HCT116 (cell line): ENCODE measurements around the gene LAIR1. TPM values are rescaled to one million over a fixed set of nuclear protein-coding genes. Genes with fewer than 3 reads are reported as not detected.

ENCODE experiments used
- ATAC-seq: fragments of 200-7000 bp; cut with Tn5 transposase; 2 replicates; pipeline ENCODE4 v1.9.1; 2020; ENCODE audit warnings: mild to moderate bottlenecking, moderate library complexity
- BruUV-seq: library from RNA; stranded (reverse); fragments of 400-500 nt; replicated peaks from 2 replicates; lab custom pipeline; 2021; lab: Mats Ljungman, UMichigan
- CTCF ChIA-PET: fragments of 300-600 bp; sonication (Branson Sonifier 250); formaldehyde crosslinking; loops from one replicate; lab custom pipeline; 2021; ENCODE audit warnings: antibody characterized with exemption; lab: Charles Lee
- POLR2A ChIA-PET: fragments of 300-600, 350-600 bp; sonication (Branson Sonifier 250); formaldehyde crosslinking; loops from one replicate; lab custom pipeline; 2021; ENCODE audit warnings: antibody characterized with exemption; lab: Charles Lee
- RAD21 ChIA-PET, 2 experiments: fragments of 300-600 bp; sonication (Branson Sonifier 250); formaldehyde crosslinking; loops; one replicate each; lab custom pipeline; 2023; ENCODE audit warnings: low total read pairs in 2 of 2; ENCODE audit not compliant: uncharacterized antibody in 2 of 2, unreplicated experiment in 2 of 2, low non-redundant PET in 1 of 2; lab: Charles Lee
- DNase-seq: peaks from one replicate; pipeline ENCODE4 v3.0.0-alpha.2; 2010; ENCODE audit warnings: low read depth, low spot score
- H2AFZ ChIP-seq: fragments of 200-600 bp; shearing (Covaris generic), sonication (generic); 2 replicates; pipeline ENCODE4 v1.6.1; 2017; ENCODE audit warnings: low read depth, mixed run types, mixed read lengths, antibody characterized with exemption, low read length; ENCODE audit not compliant: poor library complexity, severe bottlenecking
- H3K27ac ChIP-seq: 2 replicates; pipeline ENCODE4 v1.5.1; 2012; ENCODE audit warnings: low read depth, low read length
- H3K27me3 ChIP-seq: fragments of 200-600 bp; sonication (generic); 2 replicates; pipeline ENCODE4 v1.6.1; 2016; ENCODE audit warnings: mixed run types, low read length, mixed read lengths; ENCODE audit not compliant: insufficient read depth
- H3K36me3 ChIP-seq, 2 experiments: fragments of 200-500 bp in 1 of 2; fragments of 200-600 bp in 1 of 2; sonication (Bioruptor generic) in 1 of 2; sonication (generic) in 1 of 2; 2 replicates each; pipeline versions ENCODE4 v1.5.1 to v1.6.1; 2014 to 2016; ENCODE audit warnings: low read length in 2 of 2, inconsistent platforms in 1 of 2, mixed read lengths in 1 of 2, mixed run types in 1 of 2; ENCODE audit not compliant: insufficient read depth in 2 of 2, control insufficient read depth in 1 of 2
- H3K4me1 ChIP-seq, 2 experiments: fragments of 200-600 bp in 1 of 2; sonication (generic) in 1 of 2; 2 replicates each; pipeline versions ENCODE4 v1.5.1 to v1.6.1; 2012 to 2017; ENCODE audit warnings: low read length in 2 of 2, inconsistent platforms in 1 of 2, mild to moderate bottlenecking in 1 of 2, mixed read lengths in 1 of 2, mixed run types in 1 of 2, moderate library complexity in 1 of 2; ENCODE audit not compliant: insufficient read depth in 2 of 2, control insufficient read depth in 1 of 2
- H3K4me2 ChIP-seq: fragments of 200-600 bp; sonication (generic); 2 replicates; pipeline ENCODE4 v1.6.1; 2017; ENCODE audit warnings: mixed run types, low read length, mixed read lengths
- H3K4me3 ChIP-seq, 2 experiments: fragments of 200-600 bp in 1 of 2; sonication (generic) in 1 of 2; replicated peaks in 1 of 2; 2 replicates each; pipeline ENCODE4 v1.5.1; 2011 to 2016; ENCODE audit warnings: low read length in 2 of 2, control low read depth in 1 of 2, low read depth in 1 of 2, mild to moderate bottlenecking in 1 of 2, mixed read lengths in 1 of 2, mixed run types in 1 of 2
- H3K79me2 ChIP-seq: fragments of 200-600 bp; sonication (generic); 2 replicates; pipeline ENCODE4 v1.6.1; 2017; ENCODE audit warnings: mild to moderate bottlenecking, mixed run types, low read length, moderate library complexity, mixed read lengths; ENCODE audit not compliant: insufficient read depth
- H3K9ac ChIP-seq: fragments of 200-600 bp; sonication (generic); 2 replicates; pipeline ENCODE4 v1.6.1; 2016; ENCODE audit warnings: low read length, mixed read lengths
- H3K9me2 ChIP-seq: fragments of 200-600 bp; sonication (generic), shearing (Covaris generic); 2 replicates; pipeline ENCODE4 v1.6.1; 2017; ENCODE audit warnings: mixed run types, mild to moderate bottlenecking, moderate library complexity; ENCODE audit not compliant: insufficient read depth
- H3K9me3 ChIP-seq, 2 experiments: fragments of 200-500 bp in 1 of 2; fragments of 200-600 bp in 1 of 2; sonication (Bioruptor generic) in 1 of 2; sonication (generic) in 1 of 2; 2 replicates each; pipeline ENCODE4 v1.6.1; 2014 to 2017; ENCODE audit warnings: low read length in 2 of 2, mixed read lengths in 2 of 2, inconsistent platforms in 1 of 2, low read depth in 1 of 2, mild to moderate bottlenecking in 1 of 2, mixed run types in 1 of 2, moderate library complexity in 1 of 2; ENCODE audit not compliant: control insufficient read depth in 1 of 2, insufficient read depth in 1 of 2
- H4K20me1 ChIP-seq: fragments of 200-600 bp; sonication (generic), shearing (Covaris generic); 2 replicates; pipeline ENCODE4 v1.6.1; 2017; ENCODE audit warnings: mixed run types, mild to moderate bottlenecking, moderate library complexity; ENCODE audit not compliant: insufficient read depth
- ATF3 ChIP-seq: IDR thresholded peaks from 2 replicates; pipeline ENCODE4 v1.6.1; 2012
- CEBPB ChIP-seq: IDR thresholded peaks from 2 replicates; pipeline ENCODE4 v1.6.1; 2012; ENCODE audit warnings: low read depth
- CTCF ChIP-seq, 3 experiments: fragments of 200-600 bp in 1 of 3; sonication (generic) in 1 of 3; IDR thresholded peaks in 2 of 3; conservative IDR thresholded peaks in 1 of 3; 2 replicates each; pipeline ENCODE4 v1.5.1; 2012 to 2017; ENCODE audit warnings: low read depth in 2 of 3, low read length in 2 of 3, antibody characterized with exemption in 1 of 3, borderline replicate concordance in 1 of 3, control low read depth in 1 of 3, mild to moderate bottlenecking in 1 of 3, mixed read lengths in 1 of 3, mixed run types in 1 of 3, moderate library complexity in 1 of 3; ENCODE audit not compliant: insufficient read depth in 1 of 3
- ELF1 ChIP-seq: IDR thresholded peaks from 2 replicates; pipeline ENCODE4 v1.6.1; 2012; ENCODE audit warnings: low read depth, borderline replicate concordance
- EZH2phosphoT487 ChIP-seq: fragments of 200-600 bp; IDR thresholded peaks from 2 replicates; pipeline ENCODE4 v1.6.1; 2018; ENCODE audit warnings: antibody characterized with exemption, borderline replicate concordance
- MAX ChIP-seq: IDR thresholded peaks from 2 replicates; pipeline ENCODE4 v1.6.1; 2012
- POLR2A ChIP-seq: IDR thresholded peaks from 2 replicates; pipeline ENCODE4 v1.7.0; 2011; ENCODE audit warnings: borderline replicate concordance; ENCODE audit not compliant: insufficient read depth, insufficient read length; ENCODE audit errors: extremely low read depth
- POLR2AphosphoS5 ChIP-seq: IDR thresholded peaks from 2 replicates; pipeline ENCODE4 v1.6.1; 2011; ENCODE audit warnings: mild to moderate bottlenecking, low read depth, low read length, moderate library complexity
- SIN3A ChIP-seq: IDR thresholded peaks from 2 replicates; pipeline ENCODE4 v1.6.1; 2012; ENCODE audit warnings: low read depth
- SRF ChIP-seq: IDR thresholded peaks from 2 replicates; pipeline ENCODE4 v1.6.1; 2012; ENCODE audit warnings: low read depth
- YY1 ChIP-seq: IDR thresholded peaks from 2 replicates; pipeline ENCODE4 v1.6.1; 2011; ENCODE audit warnings: low read length, low read depth, moderate library complexity, mild to moderate bottlenecking; ENCODE audit not compliant: insufficient replicate concordance; ENCODE audit errors: extremely low read depth
- ZBTB33 ChIP-seq: IDR thresholded peaks from 2 replicates; pipeline ENCODE4 v1.6.1; 2011; ENCODE audit warnings: mild to moderate bottlenecking, low read length, moderate library complexity; ENCODE audit not compliant: insufficient replicate concordance; ENCODE audit errors: extremely low read depth
- ZFX ChIP-seq: fragments of 450-650 bp; IDR thresholded peaks from 2 replicates; pipeline ENCODE4 v1.6.1; 2017
- ZNF274 ChIP-seq: fragments of 200-500 bp; sonication (Bioruptor generic); IDR thresholded peaks from 2 replicates; pipeline ENCODE4 v1.6.1; 2014; ENCODE audit warnings: mild to moderate bottlenecking, low read depth, low read length, inconsistent platforms
- intact Hi-C: fragments of 100-400 bp; cut with micrococcal nuclease; formaldehyde crosslinking; loops from 2 replicates; pipeline ENCODE4 v1.10.0; 2022
- total RNA-seq: library from RNA; stranded (reverse); gene quantifications from one replicate; pipeline ENCODE4 v1.2.1, GENCODE V29; 2021; ENCODE audit not compliant: unreplicated experiment

Gene LAIR1
- total RNA-seq, 1 experiment from 2014 or later: 0.89 TPM

- Histone ChIP-seq H3K9me3 (no peaks in the 10 kb centered on the region), H3K27me3 (no peaks in the 10 kb centered on the region), H4K20me1 (no peaks in the 10 kb centered on the region), H3K4me2 (no peak overlapping the region), H3K79me2 (no peaks in the 10 kb centered on the region), H3K4me3 (no peak overlapping the region), H3K9ac (no peak overlapping the region), H3K36me3 (no peaks in the 10 kb centered on the region), H3K4me1 (no peaks in the 10 kb centered on the region), H3K9me2 (no peaks in the 10 kb centered on the region), H3K27ac (no peak overlapping the region), H2AFZ (no peak overlapping the region)
- intact Hi-C loops: no loop called here
- no TSS peak for BruUV-seq
- CTCF ChIA-PET: no interaction called here
- ATAC-seq (no peak), DNase-seq (no peak)
- RAD21 ChIA-PET: no interaction called here
- TF ChIP-seq POLR2AphosphoS5 (no peak), CTCF (IDR thresholded peaks at IDR 0.05 in 2 of 3, conservative IDR thresholded peaks at IDR 0.05 in 1 of 3; ENCODE audit: borderline replicate concordance in 1 of 3, insufficient read depth in 1 of 3, low read depth in 2 of 3, low read length in 2 of 3) (no peak), SRF (no peak), EZH2phosphoT487 (no peak), POLR2A (no peak), ZNF274 (no peak), CEBPB (no peak), ATF3 (no peak), ZBTB33 (no peak), ZFX (no peak), YY1 (no peak), MAX (no peak), ELF1 (no peak), SIN3A (no peak)
- POLR2A ChIA-PET: no interaction called here
Observed at GRCh38 chr19:54331626-54332025, 33.1 kb downstream of the LAIR1 start.
